Liver (tissue), 3 donors: ENCODE measurements around the gene ARHGAP4.

Source experiments
- EGR1 ChIP-seq, 2 donors: IDR thresholded peaks; 2 replicates each; pipeline ENCODE4 v1.6.1; 2016 to 2018; ENCODE audit warnings: antibody characterized with exemption in 2 of 2, low read depth in 2 of 2
- FOXA2 ChIP-seq: IDR thresholded peaks from 2 replicates; pipeline ENCODE4 v1.6.1; 2016; ENCODE audit warnings: antibody characterized with exemption
- GABPA ChIP-seq, 2 donors: IDR thresholded peaks in 1 of 2; conservative IDR thresholded peaks in 1 of 2; 2 replicates each; pipeline ENCODE4 v1.6.1; 2016; ENCODE audit warnings: antibody characterized with exemption in 2 of 2, mild to moderate bottlenecking in 1 of 2, moderate library complexity in 1 of 2
- HNF4G ChIP-seq: IDR thresholded peaks from 2 replicates; pipeline ENCODE4 v1.6.1; 2016; ENCODE audit warnings: antibody characterized with exemption
- RAD21 ChIP-seq, 2 donors: IDR thresholded peaks; 2 replicates each; pipeline ENCODE4 v1.6.1; 2016; ENCODE audit warnings: antibody characterized with exemption in 2 of 2, mild to moderate bottlenecking in 2 of 2
- SP1 ChIP-seq: IDR thresholded peaks from 2 replicates; pipeline ENCODE4 v1.6.1; 2018; ENCODE audit warnings: antibody characterized with exemption, mild to moderate bottlenecking
- TF ChIP-seq, protein P1 (sequence below): fragments of 150-350 bp; IDR thresholded peaks from 2 replicates; pipeline ENCODE4 v1.5.1; 2017; ENCODE audit warnings: improper control_type of control experiment, low read depth, low read length; ENCODE audit not compliant: missing input control
- TF ChIP-seq, protein P2 (sequence below): IDR thresholded peaks from 2 replicates; pipeline ENCODE4 v1.6.1; 2016; ENCODE audit warnings: antibody characterized with exemption, mild to moderate bottlenecking
- TF ChIP-seq, protein P3 (sequence below): IDR thresholded peaks from 2 replicates; pipeline ENCODE4 v1.6.1; 2016; ENCODE audit warnings: antibody characterized with exemption
- TF ChIP-seq, protein P4 (sequence below): IDR thresholded peaks from 2 replicates; pipeline ENCODE4 v1.6.1; 2016; ENCODE audit warnings: antibody characterized with exemption
- donor health status: healthy.
- donor health status: healthy.

DNA sequence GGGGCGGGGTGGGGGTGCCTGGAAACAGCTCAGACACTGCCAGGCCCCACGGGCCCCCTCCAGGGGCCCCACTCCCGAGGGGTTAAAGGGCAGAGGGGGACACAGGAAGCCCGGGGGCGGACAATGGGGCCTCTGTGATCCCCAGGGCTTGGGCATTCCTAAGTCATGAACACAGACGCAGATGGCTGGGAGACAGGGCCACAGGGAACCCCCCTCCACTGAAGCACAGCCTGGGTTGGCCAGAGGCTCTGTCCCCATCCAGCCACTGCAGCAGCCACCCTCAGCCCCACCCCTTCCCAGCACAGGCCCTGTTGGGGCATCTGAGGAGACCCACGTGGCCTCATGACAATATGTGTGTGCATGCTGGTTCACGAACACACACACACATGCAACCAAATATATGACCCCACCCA is 44.0 kb downstream of the ARHGAP4 start:
- TF ChIP-seq, protein P1, sequence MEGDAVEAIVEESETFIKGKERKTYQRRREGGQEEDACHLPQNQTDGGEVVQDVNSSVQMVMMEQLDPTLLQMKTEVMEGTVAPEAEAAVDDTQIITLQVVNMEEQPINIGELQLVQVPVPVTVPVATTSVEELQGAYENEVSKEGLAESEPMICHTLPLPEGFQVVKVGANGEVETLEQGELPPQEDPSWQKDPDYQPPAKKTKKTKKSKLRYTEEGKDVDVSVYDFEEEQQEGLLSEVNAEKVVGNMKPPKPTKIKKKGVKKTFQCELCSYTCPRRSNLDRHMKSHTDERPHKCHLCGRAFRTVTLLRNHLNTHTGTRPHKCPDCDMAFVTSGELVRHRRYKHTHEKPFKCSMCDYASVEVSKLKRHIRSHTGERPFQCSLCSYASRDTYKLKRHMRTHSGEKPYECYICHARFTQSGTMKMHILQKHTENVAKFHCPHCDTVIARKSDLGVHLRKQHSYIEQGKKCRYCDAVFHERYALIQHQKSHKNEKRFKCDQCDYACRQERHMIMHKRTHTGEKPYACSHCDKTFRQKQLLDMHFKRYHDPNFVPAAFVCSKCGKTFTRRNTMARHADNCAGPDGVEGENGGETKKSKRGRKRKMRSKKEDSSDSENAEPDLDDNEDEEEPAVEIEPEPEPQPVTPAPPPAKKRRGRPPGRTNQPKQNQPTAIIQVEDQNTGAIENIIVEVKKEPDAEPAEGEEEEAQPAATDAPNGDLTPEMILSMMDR: no peak
- TF ChIP-seq, protein P2, sequence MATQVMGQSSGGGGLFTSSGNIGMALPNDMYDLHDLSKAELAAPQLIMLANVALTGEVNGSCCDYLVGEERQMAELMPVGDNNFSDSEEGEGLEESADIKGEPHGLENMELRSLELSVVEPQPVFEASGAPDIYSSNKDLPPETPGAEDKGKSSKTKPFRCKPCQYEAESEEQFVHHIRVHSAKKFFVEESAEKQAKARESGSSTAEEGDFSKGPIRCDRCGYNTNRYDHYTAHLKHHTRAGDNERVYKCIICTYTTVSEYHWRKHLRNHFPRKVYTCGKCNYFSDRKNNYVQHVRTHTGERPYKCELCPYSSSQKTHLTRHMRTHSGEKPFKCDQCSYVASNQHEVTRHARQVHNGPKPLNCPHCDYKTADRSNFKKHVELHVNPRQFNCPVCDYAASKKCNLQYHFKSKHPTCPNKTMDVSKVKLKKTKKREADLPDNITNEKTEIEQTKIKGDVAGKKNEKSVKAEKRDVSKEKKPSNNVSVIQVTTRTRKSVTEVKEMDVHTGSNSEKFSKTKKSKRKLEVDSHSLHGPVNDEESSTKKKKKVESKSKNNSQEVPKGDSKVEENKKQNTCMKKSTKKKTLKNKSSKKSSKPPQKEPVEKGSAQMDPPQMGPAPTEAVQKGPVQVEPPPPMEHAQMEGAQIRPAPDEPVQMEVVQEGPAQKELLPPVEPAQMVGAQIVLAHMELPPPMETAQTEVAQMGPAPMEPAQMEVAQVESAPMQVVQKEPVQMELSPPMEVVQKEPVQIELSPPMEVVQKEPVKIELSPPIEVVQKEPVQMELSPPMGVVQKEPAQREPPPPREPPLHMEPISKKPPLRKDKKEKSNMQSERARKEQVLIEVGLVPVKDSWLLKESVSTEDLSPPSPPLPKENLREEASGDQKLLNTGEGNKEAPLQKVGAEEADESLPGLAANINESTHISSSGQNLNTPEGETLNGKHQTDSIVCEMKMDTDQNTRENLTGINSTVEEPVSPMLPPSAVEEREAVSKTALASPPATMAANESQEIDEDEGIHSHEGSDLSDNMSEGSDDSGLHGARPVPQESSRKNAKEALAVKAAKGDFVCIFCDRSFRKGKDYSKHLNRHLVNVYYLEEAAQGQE: no peak
- TF ChIP-seq, protein P3, sequence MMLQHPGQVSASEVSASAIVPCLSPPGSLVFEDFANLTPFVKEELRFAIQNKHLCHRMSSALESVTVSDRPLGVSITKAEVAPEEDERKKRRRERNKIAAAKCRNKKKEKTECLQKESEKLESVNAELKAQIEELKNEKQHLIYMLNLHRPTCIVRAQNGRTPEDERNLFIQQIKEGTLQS: no peak
- TF ChIP-seq EGR1 (IDR thresholded peaks at IDR 0.05; ENCODE audit: low read depth in 2 of 2) (no peak), GABPA (IDR thresholded peaks at IDR 0.05 in 1 of 2, conservative IDR thresholded peaks at IDR 0.05 in 1 of 2) (no peak), FOXA2 (no peak), RAD21 (IDR thresholded peaks at IDR 0.05) (no peak), SP1 (no peak), HNF4G (no peak)
- TF ChIP-seq, protein P4, sequence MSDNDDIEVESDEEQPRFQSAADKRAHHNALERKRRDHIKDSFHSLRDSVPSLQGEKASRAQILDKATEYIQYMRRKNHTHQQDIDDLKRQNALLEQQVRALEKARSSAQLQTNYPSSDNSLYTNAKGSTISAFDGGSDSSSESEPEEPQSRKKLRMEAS: no peak
